NCI-H1105 treated with DMSO at 0.1 percent for 48 hours (cell line): ENCODE results near the gene KNTC1.
"Not testable (repeated sequence)": the region's sequence is repeated elsewhere in the genome, so short reads cannot be mapped to it uniquely, and the experiment has no call there.

ENCODE experiments used
- DNase-seq: peaks from one replicate; lab custom pipeline; 2025; lab: John Stamatoyannopoulos, UW

The KNTC1 gene

DNA sequence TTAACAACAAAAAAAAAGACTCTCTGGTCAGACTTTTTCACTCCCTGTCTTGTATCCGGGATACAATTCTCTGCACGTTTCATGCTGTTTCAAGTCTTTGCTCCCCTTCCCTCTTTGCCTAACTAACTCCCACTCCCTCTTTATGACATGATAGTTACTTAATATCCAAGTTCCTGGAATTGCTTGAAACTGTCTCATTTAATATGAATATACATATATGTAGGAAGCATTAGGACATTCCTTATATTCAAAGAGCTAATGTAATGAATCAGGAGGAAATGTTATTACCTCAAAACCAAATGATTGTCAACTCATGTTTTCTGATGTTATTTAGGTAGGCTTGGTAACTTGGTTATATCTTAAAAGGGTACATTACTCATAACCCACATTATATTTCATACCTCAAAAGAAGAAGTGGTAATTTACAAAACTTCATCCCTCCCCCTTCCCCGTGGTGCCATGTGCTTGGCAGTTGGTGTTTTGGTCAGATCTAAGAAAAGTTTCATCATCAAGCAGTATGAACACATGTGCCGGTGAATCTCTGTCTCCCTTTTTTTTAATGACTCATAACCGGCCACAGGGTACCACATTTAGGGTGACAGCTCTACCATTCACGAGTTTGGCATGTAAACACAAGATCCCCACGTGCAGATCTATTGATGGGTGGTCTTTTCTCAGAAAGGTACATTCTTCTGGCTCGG, 119.6 kb downstream of the KNTC1 start:
- no peak for DNase-seq

DNA sequence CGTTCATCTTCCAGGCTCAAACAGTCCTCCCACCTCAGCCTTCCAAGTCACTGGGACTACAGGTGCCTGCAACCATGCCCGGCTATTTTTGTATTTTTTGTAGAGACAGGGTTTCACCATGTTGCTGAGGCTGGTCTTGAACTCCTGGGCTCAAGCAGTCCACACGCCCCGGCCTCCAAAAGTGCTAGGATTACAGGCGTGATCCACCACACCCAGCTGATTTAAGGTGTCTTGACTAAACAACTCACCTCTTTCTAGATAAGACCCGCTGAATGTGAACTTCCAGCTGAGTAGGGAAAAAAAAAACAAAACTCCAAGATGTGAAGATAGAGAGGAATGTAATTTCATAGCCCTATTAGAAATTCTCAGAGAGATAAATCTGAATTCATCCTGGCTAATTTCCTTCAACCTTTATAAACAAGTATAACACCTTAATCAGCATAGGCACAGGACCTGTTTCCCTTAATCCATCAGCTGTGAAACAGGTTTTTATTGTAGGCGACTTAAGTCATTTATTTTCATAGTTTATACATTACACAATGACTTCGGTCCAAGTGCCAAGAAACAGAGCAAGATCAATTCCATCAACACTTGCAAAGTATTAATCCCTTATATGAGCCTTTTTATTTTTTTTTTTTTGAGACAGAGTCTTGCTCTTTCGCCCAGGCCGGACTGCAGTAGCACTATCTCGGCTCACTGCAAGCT, 124.6 kb downstream of the KNTC1 start:
- DNase-seq, result no peak

DNA sequence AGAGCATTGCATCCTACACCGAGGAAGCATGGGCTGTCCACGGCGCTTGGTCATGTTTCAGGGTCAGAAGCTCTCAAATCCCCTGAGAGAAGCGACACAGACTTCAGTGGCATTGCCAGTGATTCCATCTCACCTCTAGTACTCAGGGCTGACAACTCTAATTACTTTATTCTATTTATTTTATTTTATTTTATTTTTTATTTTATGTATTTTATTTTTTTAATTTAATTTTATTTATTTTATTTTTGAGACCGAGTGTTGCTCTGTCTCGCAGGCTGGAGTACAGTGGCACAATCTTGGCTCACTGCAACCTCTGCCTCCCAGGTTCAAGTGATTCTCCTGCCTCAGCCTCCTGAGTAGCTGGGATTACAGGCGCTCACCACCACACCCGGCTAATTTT, 126.2 kb downstream of the KNTC1 start:
- not testable (repeated sequence) for DNase-seq

DNA sequence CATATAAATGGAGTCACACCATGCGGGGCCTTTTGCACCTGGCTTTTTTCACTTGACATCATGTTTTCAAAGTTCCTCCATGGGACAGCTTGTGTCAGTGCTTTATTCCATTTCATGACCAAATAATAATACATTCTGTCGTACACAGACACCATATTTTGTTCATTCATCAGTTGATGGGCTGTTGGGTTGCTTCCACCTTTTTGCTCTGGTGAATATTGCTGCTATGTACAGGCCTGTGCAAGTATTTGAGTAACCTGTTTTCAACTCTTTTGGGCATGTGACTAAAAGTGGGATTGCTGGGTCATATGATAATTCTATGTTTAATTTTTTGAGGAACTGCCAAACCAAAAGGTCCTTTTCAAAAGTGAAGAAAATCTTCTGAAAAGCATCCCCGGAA, 129.2 kb downstream of the KNTC1 start:
- no peak for DNase-seq

DNA sequence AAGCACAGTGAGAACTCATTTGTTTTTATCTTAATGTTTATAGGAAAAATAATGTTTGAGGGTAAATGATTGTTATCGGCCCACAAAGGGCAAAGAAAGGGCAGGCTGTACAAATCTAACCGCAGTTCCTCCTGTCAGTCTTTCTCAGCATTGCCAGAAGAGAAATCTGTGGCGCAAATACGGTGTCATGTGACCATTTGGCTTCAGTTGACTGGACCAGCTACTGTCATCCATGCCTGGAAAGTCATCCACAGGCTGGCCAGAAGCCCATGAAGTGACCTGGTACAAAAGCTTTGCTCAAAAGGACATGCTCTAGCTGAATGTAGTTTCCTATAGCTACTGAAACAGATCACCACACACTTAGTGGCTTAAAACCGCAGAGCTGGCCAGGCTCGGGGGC, 132.5 kb downstream of the KNTC1 start:
- DNase-seq, result no peak

DNA sequence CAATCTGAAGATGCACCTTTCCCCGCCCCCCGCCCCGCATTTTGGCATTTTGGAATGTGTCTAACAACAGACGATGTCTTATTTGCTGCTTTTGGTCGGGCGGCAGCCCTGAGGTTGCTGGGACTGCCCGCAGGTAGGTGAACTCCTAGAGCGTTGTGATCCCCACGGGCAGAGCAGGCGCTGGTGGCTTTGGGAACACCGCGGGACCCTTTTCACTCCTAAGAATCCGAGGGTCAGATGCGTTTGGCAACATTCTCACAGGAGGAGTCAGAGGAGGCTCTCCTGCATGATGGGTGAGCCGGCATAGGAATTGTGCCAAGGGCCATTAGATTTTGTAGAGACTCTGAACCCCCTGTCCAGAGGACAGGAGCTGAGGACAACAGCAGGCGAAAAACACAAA, 134.2 kb downstream of the KNTC1 start:
- no peak for DNase-seq

DNA sequence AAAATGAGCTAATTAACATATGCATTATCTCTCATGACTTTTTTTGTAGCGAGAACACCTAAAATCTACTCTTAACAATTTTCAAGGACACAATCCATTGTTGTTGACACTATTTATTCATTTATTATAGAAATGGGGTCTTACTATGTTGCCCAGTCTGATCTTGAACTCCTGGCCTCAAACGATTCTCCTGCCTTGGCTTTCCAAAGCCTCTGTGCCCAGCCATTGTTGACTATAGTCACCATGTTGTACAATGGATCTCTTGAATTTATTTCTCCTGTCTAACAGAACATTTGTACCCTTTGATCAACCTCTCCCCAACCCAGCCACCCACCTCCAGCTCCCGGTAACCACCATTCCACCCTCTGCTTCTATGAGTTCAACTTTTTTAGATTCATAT, 134.9 kb downstream of the KNTC1 start:
- DNase-seq, result no peak

DNA sequence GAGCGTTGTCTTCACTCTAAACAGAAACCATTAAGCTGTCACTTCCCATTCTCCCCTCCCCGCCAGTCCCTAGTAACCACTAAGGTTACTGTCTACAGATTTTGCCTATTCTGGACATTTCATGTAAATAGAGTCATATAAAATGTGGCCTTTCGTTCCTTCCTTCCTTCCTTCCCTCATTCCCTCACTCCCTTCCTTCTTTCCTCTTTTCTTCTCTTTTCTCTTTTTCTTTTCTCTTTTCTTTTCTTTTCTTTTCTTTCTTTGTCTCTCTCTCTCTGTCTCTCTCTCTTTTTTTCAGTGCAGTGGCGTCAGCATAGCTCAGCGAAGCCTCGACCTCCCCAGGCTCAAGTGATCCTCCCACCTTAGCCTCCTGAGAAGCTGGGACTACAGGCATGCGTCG, 138.3 kb downstream of the KNTC1 start:
- DNase-seq, result no peak

DNA sequence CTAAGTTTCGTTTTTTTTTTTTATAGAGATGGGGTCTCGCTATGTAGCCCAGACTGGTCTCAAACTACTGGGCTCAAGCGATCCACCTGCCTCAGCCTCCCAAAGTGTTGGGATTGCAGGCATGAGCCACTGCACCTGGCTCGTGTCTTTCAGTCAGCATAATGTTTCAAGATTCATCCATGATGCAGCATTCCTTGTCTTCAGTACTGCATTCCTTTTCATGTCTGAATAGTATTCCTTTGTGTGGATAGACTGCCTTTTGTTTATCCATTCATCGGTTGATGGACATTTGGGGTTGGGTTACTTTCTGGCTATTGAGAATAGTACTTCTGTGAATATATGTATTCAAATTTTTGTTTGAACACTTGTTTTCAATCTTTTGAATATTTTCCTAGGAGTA, 138.7 kb downstream of the KNTC1 start:
- no peak for DNase-seq

DNA sequence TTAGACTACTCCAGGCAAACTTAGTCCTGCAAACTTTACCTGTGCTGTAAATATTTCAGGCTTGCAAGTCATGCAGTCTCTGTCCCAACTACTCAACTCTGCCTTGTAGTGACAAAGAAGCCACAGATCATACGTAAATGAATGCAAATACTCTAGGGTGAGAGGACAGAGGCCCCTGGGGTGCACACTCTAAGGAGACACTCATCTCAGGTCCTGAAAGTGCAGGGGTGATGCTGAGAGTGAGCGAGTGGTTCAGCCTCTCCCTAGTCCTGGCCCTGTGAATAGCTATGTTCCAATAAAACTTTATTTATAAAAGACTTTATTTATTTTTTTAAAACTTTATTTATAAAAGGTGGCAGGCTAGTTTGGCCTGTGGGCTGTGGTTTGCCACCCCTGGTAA, 141.2 kb downstream of the KNTC1 start:
- no peak for DNase-seq

DNA sequence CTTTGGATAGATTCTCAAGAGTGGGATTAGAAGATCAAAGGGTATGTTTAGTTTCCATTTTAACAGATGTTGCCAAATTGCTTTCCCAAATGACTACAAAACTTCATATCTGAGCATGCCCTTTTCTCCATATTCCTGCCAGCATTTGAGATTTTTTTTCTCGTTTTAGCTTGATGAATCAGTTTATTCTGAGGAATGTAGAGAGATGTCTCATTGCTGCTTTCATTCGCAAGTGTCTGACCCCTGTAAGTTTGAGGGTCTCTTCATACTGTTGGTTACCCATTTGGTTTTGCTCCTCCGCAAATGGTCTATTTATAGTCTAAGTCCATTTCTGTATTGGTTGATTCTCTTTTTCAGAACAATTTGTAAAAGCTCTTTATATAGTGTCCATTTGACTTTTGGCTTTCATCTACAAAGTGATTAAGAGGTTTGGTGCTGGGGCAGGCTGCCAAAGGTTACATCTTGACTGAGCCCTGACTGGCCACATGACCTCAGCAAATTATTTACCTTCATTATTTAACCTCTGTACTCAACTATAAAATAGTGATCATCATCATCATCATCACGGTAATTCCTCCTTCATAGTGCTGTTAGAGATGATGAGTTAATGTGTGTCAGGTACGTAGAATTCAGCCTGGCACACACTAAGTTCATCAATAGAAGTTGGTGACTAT, 142.5 kb downstream of the KNTC1 start:
- no peak for DNase-seq

DNA sequence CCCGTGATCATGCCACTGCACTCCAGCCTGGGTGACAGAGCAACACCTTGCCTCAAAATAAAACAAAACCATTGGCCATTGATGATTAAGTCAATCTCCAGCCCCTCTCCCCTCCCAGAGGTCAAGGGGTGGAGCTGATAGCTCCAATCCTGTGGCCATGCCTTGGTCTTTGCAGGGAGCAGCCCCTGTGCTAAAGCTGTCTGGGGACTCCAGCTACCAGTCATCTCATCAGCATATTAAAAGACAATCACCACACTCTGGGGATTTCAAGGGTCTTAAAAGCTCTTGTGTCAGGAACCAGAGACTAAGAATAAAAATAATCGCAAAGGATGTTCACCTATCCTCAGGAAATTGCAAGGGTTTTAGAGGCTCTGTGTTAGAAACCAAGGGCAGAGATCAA, 145.5 kb downstream of the KNTC1 start:
- DNase-seq, result no peak
